HEK293 (cell line): ENCODE data around the gene PARVA.

Experiments
- CTCF ChIA-PET: fragments of 350-600 bp; formaldehyde crosslinking; extraction: SDS; loops from one replicate; lab custom pipeline; 2021; ENCODE audit warnings: antibody characterized with exemption; lab: Yijun Ruan, JAX
- POLR2A ChIA-PET: fragments of 300-600 bp; formaldehyde crosslinking; extraction: SDS; loops from one replicate; lab custom pipeline; 2020; ENCODE audit warnings: antibody characterized with exemption, inconsistent platforms; lab: Yijun Ruan, JAX
- H3K27ac ChIP-seq: fragments of 200-500 bp; sonication (Bioruptor generic); 2 replicates; pipeline ENCODE4 v1.5.1; 2014; ENCODE audit warnings: low read depth, low read length, control low read depth, inconsistent platforms; ENCODE audit errors: extremely low read depth
- H3K36me3 ChIP-seq, 2 experiments: fragments of 200-500 bp in 1 of 2; sonication (Bioruptor generic) in 1 of 2; 1 replicate in 1 of 2; 2 replicates in 1 of 2; pipeline ENCODE4 v1.5.1; 2014 to 2017; ENCODE audit warnings: inconsistent platforms in 2 of 2, low read length in 2 of 2; ENCODE audit not compliant: control insufficient read depth in 2 of 2, insufficient read depth in 1 of 2
- H3K4me1 ChIP-seq: fragments of 200-500 bp; sonication (Bioruptor generic); 2 replicates; pipeline ENCODE4 v1.5.1; 2014; ENCODE audit warnings: mild to moderate bottlenecking, low read length, inconsistent platforms; ENCODE audit not compliant: control insufficient read depth, insufficient read depth
- H3K4me3 ChIP-seq: 2 replicates; pipeline ENCODE4 v1.5.1; 2011; ENCODE audit warnings: low read depth, mild to moderate bottlenecking, control low read depth, low read length, moderate library complexity
- H3K9me3 ChIP-seq: fragments of 200-500 bp; sonication (Bioruptor generic); 2 replicates; pipeline ENCODE4 v1.5.1; 2014; ENCODE audit warnings: low read depth, low read length, inconsistent platforms; ENCODE audit not compliant: control insufficient read depth, insufficient read depth
- FEZF1 ChIP-seq: fragments of 450-650 bp; formaldehyde crosslinking; IDR thresholded peaks from 2 replicates; pipeline ENCODE4 v1.5.1; 2016; ENCODE audit warnings: missing biosample characterization, missing genetic modification characterization
- MEIS1 ChIP-seq: sonication (generic); formaldehyde crosslinking; IDR thresholded peaks from 2 replicates; pipeline ENCODE4 v1.8.1; 2022; ENCODE audit warnings: missing genetic modification reagents, mild to moderate bottlenecking, borderline replicate concordance
- MZF1 ChIP-seq: fragments of 450-650 bp; formaldehyde crosslinking; IDR thresholded peaks from 2 replicates; pipeline ENCODE4 v1.5.1; 2017; ENCODE audit warnings: missing biosample characterization, missing genetic modification characterization, borderline replicate concordance
- PRDM2 ChIP-seq: fragments of 450-650 bp; formaldehyde crosslinking; IDR thresholded peaks from 2 replicates; pipeline ENCODE4 v1.5.1; 2016; ENCODE audit warnings: missing biosample characterization, missing genetic modification characterization, borderline replicate concordance
- REST ChIP-seq: fragments of 450-650 bp; formaldehyde crosslinking; IDR thresholded peaks from 2 replicates; pipeline ENCODE4 v1.5.1; 2016; ENCODE audit warnings: missing biosample characterization, missing genetic modification characterization
- WT1 ChIP-seq: fragments of 450-650 bp; formaldehyde crosslinking; IDR thresholded peaks from 2 replicates; pipeline ENCODE4 v1.5.1; 2016; ENCODE audit warnings: missing biosample characterization, missing genetic modification characterization
- YY2 ChIP-seq: fragments of 450-650 bp; formaldehyde crosslinking; IDR thresholded peaks from 2 replicates; pipeline ENCODE4 v1.5.1; 2016; ENCODE audit warnings: missing biosample characterization, missing genetic modification characterization
- ZBTB17 ChIP-seq: fragments of 450-650 bp; formaldehyde crosslinking; IDR thresholded peaks from 2 replicates; pipeline ENCODE4 v1.5.1; 2016; ENCODE audit warnings: missing biosample characterization, missing genetic modification characterization
- ZBTB7A ChIP-seq: fragments of 450-650 bp; formaldehyde crosslinking; IDR thresholded peaks from 2 replicates; pipeline ENCODE4 v1.5.1; 2016; ENCODE audit warnings: low read depth, missing biosample characterization, missing genetic modification characterization
- ZNF114 ChIP-seq: fragments of 450-650 bp; formaldehyde crosslinking; IDR thresholded peaks from 2 replicates; pipeline ENCODE4 v1.5.0; 2017; ENCODE audit warnings: missing biosample characterization, missing genetic modification characterization
- ZNF140 ChIP-seq: fragments of 450-650 bp; formaldehyde crosslinking; IDR thresholded peaks from 2 replicates; pipeline ENCODE4 v1.5.1; 2016; ENCODE audit warnings: missing biosample characterization, missing genetic modification characterization
- ZNF2 ChIP-seq: fragments of 450-650 bp; formaldehyde crosslinking; IDR thresholded peaks from 2 replicates; pipeline ENCODE4 v1.5.1; 2016; ENCODE audit warnings: missing biosample characterization, missing genetic modification characterization
- ZNF202 ChIP-seq: fragments of 450-650 bp; formaldehyde crosslinking; IDR thresholded peaks from 2 replicates; pipeline ENCODE4 v1.5.1; 2016; ENCODE audit warnings: missing biosample characterization, missing genetic modification characterization, borderline replicate concordance
- ZNF324 ChIP-seq: fragments of 450-650 bp; formaldehyde crosslinking; IDR thresholded peaks from 2 replicates; pipeline ENCODE4 v1.5.1; 2016; ENCODE audit warnings: missing biosample characterization, missing genetic modification characterization
- ZNF366 ChIP-seq: fragments of 450-650 bp; formaldehyde crosslinking; conservative IDR thresholded peaks from 2 replicates; pipeline ENCODE4 v1.5.1; 2016; ENCODE audit warnings: missing biosample characterization, missing genetic modification characterization
- ZNF585B ChIP-seq: fragments of 450-650 bp; formaldehyde crosslinking; IDR thresholded peaks from 2 replicates; pipeline ENCODE4 v1.5.1; 2016; ENCODE audit warnings: missing biosample characterization, missing genetic modification characterization
- ZNF623 ChIP-seq: fragments of 450-650 bp; formaldehyde crosslinking; IDR thresholded peaks from 2 replicates; pipeline ENCODE4 v1.5.1; 2016; ENCODE audit warnings: missing biosample characterization, missing genetic modification characterization
- ZNF629 ChIP-seq: fragments of 450-650 bp; formaldehyde crosslinking; IDR thresholded peaks from 2 replicates; pipeline ENCODE4 v1.5.1; 2017; ENCODE audit warnings: missing biosample characterization, missing genetic modification characterization
- ZXDB ChIP-seq: fragments of 450-650 bp; formaldehyde crosslinking; IDR thresholded peaks from 2 replicates; pipeline ENCODE4 v1.5.1; 2016; ENCODE audit warnings: missing biosample characterization, missing genetic modification characterization
- TF ChIP-seq, protein P1 (sequence below): fragments of 450-650 bp; formaldehyde crosslinking; IDR thresholded peaks from 2 replicates; pipeline ENCODE4 v1.5.1; 2016; ENCODE audit warnings: missing biosample characterization, missing genetic modification characterization

Gene PARVA

GRCh38 chr11:12556155-12556554, 178.8 kb downstream of the PARVA start:
- Histone ChIP-seq H3K9me3 (no peaks in the 10 kb centered on the region), H3K4me3 (no peak overlapping the region), H3K36me3 (no peaks in the 10 kb centered on the region), H3K4me1 (no peaks in the 10 kb centered on the region), H3K27ac (no peak overlapping the region)
- ChIA-PET CTCF (interaction anchor here (0.8 to 1.0 kb wide), 2 partner anchors 30 to 267 kb away, joined by 3 to 4 read pairs; no protein-coding TSS in a partner anchor), POLR2A (no interaction called here)
- no peak for TF ChIP-seq ZXDB (tag by site-specific recombination)

- Histone ChIP-seq H3K9me3 (no peaks in the 10 kb centered on the region), H3K36me3 (no peaks in the 10 kb centered on the region), H3K4me3 (no peak overlapping the region), H3K27ac (no peak overlapping the region), H3K4me1 (no peaks in the 10 kb centered on the region)
- TF ChIP-seq ZBTB7A (tag by site-specific recombination) (no peak), ZBTB17 (tag by site-specific recombination) (no peak), ZNF623 (tag by site-specific recombination) (no peak), PRDM2 (no peak), WT1 (tag by site-specific recombination) (no peak), ZNF366 (tag by site-specific recombination) (no peak), ZNF629 (no peak), ZNF585B (no peak), ZNF114 (tag by site-specific recombination) (no peak), ZNF2 (tag by site-specific recombination) (no peak), ZNF202 (tag by site-specific recombination) (no peak), ZNF140 (tag by site-specific recombination) (no peak), YY2 (tag by site-specific recombination) (no peak), REST (tag by site-specific recombination) (no peak), FEZF1 (tag by site-specific recombination) (no peak), ZNF324 (tag by site-specific recombination) (no peak), MEIS1 (CRISPR knock-in tag) (no peak), MZF1 (tag by site-specific recombination) (no peak)
- TF ChIP-seq, protein P1, sequence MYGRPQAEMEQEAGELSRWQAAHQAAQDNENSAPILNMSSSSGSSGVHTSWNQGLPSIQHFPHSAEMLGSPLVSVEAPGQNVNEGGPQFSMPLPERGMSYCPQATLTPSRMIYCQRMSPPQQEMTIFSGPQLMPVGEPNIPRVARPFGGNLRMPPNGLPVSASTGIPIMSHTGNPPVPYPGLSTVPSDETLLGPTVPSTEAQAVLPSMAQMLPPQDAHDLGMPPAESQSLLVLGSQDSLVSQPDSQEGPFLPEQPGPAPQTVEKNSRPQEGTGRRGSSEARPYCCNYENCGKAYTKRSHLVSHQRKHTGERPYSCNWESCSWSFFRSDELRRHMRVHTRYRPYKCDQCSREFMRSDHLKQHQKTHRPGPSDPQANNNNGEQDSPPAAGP (tag by site-specific recombination) = no peak
- POLR2A ChIA-PET = no interaction called here
- CTCF ChIA-PET = interaction anchor here (0.7 to 2.2 kb wide), 4 partner anchors 30 to 1043 kb away, joined by 3 to 8 read pairs (median 4); no protein-coding TSS in a partner anchor
These were observed 179.5 kb downstream of the PARVA start for GRCh38 chr11:12556788-12557384.
